ENCODE data around the gene VPS11.
"Not testable (repeated sequence)": the region's sequence is repeated elsewhere in the genome, so short reads cannot be mapped to it uniquely, and the experiment has no call there.

VPS11 gene

DNA sequence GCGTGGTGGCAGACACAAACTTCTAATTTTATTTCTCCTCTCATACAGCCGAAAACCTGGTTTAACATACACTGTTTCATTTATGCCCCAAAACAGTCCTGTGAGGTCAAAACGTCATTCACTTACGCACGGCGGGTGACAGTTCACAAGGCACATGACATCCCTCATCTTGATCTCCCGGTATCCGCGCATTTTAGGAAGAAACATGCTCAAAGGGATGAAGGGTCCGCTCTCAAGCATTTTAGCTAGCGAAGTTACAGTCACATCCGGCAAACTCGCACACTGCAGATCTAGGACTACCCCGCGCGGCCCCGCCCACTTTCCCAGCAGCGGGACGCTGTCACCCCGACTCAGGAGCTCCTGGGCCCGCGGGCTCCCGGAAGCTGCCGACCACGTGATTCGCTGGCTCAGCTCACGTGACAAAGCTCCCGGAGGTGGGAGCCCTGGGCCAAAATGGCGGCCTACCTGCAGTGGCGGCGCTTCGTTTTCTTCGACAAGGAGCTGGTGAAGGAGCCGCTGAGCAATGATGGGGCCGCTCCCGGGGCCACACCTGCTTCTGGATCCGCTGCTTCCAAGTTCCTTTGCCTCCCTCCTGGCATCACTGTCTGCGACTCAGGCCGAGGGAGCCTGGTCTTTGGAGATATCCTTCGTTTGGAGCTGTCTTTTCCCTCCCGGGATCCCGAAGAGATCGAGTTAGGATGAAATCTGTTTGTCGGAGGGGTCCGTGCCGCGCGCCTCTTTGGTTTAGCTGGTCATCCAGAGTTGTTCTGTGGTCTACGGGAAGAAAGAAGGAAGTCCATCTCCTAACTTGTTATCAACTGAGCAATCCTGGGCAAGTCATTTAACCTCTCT is at the start of gene VPS11:
Gene VPS11 (plus strand): TSS at position 448 of the 852 bp plus-strand sequence. CDS start 6 bp downstream, at position 454.
- DNase-seq (ENCODE audit: low spot score), result peak; percentile 98

DNA sequence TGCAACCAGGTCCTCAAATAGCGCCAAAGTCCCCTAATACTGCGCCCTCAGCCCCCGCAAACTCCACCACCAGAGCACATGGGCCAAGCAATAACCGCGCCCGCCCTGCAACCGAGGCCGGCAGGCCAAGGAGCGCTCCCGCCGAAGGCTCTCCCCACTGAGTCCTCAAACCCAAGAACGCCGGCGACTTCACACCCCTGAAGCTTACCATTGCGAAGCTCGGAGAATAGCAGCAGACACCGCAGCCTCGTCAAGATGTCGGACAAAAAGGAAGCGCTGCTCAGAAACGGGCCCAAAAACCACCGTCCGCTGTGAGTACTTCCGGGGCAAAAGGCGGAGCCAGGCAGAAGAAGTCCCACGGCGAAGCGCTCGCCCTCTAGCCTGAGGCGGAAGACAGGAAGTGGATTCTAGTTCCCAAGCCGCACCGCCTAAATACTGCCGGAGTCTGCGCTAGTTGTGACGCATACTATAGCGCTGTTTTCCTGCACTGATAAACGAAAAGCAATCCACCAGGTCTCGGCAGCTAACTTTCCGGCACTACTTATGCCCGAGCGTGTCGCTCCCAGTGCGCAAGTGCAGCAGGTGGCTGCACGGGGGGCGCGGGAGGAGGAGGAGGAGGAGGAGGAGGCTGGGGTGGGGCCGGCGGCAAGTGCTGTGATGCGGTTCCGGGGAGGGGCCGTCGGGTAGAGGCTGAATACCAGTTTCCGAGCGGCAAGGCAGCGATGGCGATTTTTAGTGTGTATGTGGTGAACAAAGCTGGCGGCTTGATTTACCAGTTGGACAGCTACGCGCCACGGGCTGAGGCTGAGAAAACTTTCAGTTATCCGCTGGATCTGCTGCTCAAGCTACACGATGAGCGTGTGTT is 49.3 kb upstream of the VPS11 start, which contains the start of the genes RPS25 and TRAPPC4:
Gene RPS25 (minus strand): TSS at position 270 of the 865 bp plus-strand sequence. CDS start 59 bp downstream, at position 211.
Gene TRAPPC4 (plus strand): TSS at position 693 of the 865 bp plus-strand sequence. CDS start 30 bp downstream, at position 723.
- peak; percentile 98 for DNase-seq (ENCODE audit: low spot score)

DNA sequence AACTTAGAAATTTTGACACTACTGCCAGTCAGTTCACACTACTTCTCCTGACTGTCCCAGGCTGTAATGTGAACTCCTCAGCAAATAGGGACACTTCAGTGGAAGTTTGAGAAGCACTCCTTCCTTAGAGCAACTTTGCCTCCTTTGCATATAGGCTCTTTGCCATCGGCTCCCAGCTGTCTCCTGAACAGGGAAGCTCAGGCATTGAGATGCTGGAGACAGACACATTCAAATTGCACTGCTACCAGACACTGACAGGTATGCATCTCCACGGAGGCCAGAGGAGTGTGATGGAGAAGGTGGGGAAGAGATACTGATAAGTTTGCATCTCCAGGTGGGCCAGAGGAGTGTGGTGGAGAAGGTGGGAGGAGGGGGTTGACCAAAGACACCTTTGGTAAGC is 47.6 kb upstream of the VPS11 start:
- no peak for DNase-seq (ENCODE audit: low spot score)

DNA sequence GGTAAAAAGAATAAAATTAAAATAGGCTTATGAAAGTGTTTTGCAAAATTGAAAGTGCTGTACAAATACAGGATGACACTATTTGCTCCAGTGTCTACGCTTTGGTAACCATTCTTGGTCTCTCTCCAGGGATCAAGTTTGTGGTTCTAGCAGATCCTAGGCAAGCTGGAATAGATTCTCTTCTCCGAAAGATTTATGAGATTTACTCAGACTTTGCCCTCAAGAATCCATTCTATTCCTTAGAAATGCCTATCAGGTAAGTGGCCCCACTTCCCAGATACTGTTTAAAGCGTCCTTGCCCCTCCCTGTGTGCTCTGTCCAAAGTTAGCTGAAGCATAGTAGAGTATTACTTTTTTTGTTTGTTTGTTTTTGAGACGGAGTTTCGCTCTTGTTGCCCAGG is 46.0 kb upstream of the VPS11 start:
- no peak for DNase-seq (ENCODE audit: low spot score)

DNA sequence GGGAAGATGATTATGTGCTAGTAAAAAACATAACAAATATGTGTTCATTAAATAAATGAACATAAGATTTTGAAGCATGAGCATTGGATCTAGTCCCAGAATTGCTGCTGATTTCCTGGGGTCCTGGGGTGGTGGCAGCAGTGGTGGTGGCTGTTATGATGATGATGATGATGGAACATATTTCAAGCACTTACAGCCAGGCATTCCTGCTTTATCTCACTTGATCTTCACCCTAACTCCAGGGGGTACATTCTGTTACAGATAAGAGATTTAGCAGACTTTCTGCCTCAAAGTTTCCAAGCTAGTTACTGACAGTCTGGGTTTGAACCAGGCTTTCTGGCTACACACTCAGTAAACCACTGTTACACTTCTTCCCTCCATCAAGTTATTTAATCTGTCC is 43.9 kb upstream of the VPS11 start:
- DNase-seq (ENCODE audit: low spot score), result no peak

DNA sequence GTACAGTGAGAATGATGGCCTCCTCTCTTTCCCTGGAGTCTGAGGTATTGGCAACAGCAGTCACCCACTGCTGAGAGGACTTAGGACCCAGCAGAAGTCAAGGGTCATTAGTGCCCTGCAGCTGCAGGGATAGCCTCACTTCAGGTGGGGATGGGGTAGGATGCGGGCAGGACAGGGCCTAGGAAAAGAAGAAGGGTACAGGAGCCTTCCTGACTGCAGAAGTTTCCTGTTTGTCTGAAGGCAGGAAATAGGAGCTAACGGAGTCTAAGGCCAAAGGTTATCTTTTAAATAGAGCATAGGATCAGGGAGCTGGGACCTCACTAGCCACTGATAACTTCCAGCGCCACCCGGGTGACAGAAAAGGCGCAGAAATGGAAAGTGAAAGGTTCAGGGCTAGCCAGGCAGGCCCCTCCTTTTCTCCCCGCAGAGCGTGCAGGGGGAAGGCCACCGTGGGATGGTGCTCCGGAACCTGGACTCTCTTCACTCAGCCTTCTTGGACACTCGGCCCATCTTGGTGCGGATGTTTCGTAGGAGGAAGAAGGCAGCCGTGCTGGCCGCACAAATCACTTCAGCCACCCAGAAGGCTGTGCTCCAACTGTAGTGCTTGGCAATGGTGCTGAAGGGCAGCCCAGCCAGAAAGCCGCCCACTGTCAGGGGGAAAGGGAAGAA is 43.1 kb upstream of the VPS11 start:
- no peak for DNase-seq (ENCODE audit: low spot score)

DNA sequence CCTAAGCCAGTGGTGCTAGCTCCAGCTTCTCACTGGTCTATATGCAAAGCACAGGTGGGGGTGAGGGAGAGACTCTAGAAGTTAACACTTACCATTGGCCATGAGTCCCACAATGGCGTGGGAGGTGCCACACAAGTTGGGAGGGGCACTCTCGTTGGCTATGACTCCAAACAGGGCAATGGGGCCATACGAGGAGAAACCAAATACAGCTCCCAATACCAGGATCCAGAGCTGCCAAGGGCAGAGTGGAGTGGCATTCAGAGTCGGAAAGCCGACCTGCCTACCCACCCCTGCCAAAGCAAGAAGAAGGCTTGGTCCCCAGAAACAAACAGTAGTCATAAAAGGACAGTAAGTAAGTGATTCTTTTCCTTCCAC is 42.5 kb upstream of the VPS11 start:
- no peak for DNase-seq (ENCODE audit: low spot score)

DNA sequence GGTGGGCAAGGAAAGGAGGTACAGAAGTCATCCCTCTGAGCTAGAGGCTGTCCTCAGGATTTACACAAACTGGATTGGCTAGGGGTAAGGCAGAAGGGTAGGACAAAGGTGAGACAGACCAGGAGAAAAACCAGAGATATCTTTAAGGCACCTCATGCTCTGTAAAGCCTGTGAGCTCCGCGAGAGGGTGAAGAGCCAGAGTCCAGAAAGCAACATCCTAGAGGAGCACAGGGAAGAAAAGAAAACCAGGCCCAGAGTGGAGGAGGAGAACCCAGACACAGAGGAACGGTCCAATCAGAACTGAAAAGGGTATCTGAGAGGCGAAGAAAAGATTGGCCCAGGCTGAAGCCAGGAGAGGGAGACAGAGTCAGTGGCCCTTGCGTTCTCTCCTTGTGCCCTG is 42.1 kb upstream of the VPS11 start:
- DNase-seq (ENCODE audit: low spot score), result no peak

DNA sequence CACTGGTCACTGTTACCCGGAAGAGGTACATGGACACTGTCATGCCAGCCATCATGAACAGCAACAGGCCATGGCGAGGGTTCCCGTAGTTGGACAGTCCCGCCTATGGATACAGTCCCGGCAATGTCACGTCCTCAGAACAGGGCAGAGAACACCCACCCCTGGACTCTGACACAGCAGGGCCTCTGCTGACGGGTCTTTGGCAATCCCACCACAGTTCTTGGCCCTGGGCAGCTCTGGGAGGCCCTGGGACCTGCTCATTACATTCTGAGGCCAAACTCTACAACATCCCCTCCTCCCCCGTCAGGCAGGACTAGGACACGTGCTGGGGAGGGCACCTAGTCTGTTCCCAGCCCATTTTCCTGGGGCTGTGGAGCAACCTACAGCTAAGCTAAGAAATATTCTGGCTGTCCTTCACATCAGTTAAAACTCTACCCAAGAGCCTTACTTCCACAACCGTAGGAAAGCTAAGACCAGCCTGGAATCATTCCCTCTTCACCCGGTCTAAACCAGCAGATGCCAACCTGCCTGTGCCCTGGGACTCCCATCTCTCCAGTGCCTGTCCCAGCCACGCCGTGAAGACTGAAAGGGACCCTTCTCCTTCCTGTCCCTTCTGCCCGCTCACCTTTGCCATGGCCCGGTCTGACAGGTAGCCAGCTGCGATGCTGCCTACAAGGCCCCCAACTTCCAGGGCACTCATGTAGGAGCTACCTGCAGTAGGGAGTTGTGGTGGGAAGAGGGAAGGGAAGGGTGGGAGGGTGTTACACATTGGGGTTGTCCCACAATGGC is 41.4 kb upstream of the VPS11 start:
- no peak for DNase-seq (ENCODE audit: low spot score)

DNA sequence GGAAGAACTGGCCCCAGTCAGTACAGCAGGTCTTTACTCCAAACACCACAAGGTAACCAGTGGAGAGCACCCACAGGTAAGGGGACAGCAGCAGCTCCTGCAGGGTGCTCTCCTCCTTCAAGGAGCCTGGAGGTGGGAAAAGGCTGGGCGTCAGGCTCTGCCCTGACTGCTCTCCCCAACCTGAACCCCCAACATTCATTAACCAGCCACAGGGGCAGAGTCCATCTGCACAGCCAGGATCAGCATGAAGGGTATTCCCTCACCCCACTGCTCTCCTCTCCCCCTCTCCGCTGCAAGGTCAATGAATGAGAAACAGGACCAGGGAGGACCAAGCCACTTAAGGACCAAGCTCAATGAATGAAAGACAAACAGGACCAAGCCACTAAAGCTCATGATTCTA is 40.6 kb upstream of the VPS11 start:
- no peak for DNase-seq (ENCODE audit: low spot score)

DNA sequence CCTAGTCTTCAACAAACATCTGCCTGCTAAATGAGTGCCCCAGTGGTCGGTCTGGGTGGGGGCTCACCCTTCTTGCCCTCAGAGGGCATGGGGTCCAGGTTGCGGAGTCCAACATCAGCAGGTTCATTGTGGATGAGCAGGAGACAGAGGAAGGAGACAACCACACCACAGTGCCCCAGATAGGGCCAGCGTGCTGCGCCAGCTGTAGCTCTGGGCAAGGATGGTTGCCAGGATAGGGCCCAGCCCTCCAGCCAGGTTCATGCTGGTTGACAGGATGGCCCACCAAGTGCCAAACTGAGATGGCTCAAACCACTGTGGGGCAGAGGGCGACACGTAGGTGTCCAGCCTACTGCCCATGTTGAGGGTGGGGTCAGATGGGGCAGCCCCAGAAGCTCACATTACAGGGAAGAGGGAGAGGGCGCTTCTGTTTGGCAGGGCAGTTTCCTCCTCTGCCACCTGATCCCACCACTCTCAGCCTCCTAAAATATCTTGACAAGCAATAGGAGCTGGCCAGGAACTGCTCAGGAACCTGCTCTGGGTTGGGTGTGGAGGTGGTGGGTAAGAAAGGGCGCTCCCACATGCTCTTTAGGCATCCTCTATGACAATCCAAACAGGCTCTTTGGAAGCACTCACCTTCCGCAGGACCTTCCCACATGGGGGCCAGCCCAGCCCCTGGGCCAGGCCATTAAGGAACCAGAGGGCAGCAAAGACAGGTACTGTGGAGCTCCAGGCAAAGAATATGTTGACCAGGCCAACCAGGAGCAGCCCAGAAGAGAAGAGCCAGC is 39.9 kb upstream of the VPS11 start:
- DNase-seq (ENCODE audit: low spot score), result no peak

DNA sequence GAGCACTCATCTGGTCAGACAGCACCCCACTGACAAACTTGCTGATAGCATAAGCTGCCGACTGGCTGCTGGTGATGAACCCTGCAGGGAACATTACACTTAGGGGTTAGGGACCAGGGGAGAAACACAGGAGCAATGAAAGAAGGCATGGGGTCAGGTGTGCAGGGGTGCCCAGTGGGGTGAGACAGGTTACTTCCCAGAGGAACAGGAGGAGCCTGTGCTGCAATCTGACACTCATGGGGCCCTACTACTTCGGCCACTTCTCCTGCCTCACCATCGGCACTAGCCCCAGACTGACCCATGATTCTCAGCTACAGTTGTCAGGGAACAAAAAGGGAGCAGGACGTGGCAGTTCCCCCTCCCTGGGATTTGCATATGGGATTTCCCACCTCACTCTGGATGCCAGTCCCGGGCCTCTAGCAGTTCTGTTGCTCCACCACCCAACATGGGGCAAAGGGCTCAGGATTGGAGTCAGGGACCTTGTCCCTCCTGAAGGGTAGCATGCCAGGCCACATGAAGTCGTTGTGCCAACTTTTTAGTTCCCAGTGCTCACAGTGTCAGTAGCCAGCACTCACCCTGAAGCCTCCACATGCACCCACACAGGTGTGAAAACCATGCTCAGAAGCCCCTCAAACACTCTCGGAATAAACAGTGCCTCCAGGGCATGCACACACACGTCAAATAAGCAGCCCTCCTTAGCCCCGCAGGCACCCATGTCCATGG is 39.1 kb upstream of the VPS11 start:
- no peak for DNase-seq (ENCODE audit: low spot score)

DNA sequence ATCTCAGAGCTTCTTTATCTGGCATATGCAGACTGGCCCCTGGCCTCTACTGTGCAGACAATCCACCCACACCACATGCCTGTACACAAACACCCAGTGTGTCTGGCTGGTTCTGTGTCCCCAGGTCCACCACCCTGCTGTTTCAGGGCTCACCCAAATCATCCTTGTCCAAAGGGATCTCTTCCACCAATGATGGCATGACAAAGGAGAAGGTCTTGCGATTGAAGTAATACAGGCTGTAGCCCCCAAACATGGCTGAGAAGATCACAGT is 38.6 kb upstream of the VPS11 start:
- DNase-seq (ENCODE audit: low spot score), result no peak

DNA sequence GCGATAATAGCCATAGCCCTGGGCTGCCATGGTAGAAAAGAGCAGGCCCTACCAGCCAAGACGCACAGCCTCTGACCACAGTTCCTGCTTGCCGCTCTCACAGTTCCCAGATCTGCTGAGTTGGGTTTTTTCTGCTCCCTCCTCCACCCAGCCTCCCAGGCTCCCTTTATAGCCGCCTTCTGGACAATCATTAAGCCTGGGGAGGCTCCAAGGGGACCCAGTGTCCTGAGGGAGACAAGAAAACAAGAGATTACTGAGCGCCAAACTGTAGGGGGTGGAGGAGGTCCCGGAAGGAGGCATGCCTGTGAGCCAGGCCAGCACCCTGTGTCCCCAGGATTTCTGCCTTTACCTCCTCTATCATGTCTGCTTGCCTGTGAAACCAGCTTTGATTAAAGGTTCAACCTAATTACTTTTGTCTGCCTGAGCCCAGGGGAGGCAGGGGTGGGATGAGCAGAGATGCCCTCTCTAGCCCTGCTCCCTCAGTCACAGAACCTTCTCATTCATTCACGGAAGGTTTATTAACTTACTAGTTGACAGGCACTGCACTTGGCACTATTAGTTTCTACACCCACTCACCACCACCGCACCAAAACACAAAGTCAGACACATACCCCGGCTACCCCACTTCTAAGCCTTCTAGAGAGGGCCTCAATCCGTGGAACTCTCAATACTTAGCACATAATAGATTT is 38.1 kb upstream of the VPS11 start:
- DNase-seq (ENCODE audit: low spot score), result no peak

DNA sequence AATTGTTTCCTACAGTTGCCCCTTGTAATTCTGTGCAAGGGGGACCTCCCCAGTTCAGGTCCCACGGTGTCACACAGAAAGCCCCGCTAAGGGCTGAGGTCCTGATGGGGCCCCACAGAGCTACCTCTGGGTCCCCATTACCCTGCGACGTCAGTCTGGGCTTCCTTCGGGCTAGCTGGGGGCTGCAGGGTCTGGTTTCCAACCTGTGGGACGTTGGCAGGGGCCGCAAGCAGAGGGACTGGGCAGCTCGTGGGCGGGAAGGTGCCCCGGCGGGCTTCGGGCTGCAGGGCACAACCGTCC is 37.6 kb upstream of the VPS11 start:
- DNase-seq (ENCODE audit: low spot score), result no peak

DNA sequence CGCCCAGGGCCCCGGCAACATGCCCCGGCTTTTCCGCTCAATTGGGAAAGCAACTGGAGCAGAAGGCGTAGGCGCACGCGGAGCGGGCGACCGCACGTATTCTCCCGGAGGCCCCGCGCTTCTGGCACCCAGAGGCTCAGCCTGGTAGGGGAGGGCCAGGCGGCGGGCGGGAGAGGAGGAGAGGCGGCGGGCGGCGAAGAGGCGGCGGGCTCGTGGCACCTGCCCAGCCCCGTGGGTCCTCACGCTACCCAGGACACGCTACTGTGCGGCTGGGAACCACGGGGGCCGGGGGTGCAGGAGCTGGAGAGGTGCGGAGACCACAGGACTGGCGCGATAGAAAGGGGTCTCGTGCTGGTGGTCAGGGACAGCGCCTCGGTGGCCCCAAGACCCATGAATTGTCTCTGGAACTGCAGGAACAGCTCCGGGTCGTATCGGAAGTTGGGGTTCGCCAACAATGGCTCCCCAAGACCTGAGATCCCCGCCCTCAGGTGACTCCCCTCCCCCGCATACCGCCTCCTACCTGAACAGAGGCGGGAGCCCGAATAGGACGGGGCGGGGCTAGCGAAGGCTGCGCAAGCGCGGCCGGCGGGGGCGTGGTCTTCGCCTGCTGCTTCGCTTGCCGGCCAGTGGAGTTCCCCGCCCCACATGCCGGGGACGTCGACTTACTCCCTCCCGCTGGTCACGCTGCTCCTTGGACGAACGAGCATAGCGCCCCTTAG is 37.1 kb upstream of the VPS11 start, which contains the start of gene SLC37A4:
Gene SLC37A4 (minus strand): TSS at position 549 of the 719 bp plus-strand sequence.
- DNase-seq (ENCODE audit: low spot score), result peak; percentile 99

DNA sequence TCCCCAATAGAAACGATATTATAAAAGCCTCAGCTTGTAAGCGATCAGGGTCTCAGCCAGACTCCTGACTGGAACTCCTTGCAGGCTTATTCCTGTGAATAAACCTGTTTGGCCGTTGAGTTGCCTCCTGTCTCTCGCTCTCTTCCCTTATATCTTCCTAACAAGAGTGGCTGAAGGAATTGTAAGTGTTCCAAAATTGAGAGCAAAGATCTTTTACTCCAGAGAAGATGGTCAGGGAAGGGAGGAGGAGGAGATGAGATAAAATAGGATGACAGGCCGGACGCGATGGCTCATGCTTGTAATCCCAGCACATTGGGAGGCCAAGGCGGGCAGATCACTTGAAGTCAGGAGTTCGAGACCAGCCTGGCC is 35.7 kb upstream of the VPS11 start:
- DNase-seq (ENCODE audit: low spot score), result no peak

DNA sequence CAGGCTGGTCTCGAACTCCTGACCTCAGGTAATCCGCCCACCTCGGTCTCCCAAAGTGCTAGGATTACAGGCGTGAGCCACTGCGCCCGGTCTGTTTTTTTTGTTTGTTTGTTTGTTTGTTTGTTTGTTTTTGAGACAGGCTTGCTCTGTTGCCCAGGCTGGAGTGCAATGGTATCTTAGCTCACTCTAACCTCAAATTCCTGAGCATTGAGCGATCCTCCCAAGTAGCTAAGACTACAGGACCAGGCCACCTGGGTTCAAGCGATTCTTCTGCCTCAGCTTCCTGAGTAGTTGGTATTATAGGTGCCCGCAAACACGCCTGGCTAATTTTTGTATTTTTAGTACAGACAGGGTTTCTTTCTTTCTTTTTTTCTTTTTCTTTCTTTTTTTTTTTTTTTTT is 34.2 kb upstream of the VPS11 start:
- not testable (repeated sequence) for DNase-seq (ENCODE audit: low spot score)

DNA sequence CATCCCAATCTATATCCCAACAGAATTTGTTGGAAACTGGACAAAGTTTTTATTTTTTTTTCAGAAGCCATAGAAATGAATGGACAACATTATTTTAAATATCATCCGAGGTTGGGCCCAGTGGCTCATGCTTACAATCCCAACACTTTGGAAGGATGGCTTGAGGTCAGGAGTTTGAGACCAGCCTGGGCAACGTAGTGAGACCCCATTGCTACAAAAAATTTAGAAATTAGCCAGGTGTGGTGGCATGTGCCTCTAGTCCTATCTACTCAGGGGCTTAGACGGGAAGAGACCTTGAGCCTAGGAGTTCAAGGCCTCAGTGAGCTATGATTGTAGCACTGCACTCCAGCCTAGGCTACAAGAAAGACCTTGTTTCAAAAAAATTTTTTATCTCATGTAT is 32.8 kb upstream of the VPS11 start:
- DNase-seq (ENCODE audit: low spot score), result no peak

All from NAMALWA (cell line).